ENCODE measurements around the gene BMPR1A.

- TF ChIP-seq EZH2phosphoT487 (IDR thresholded peaks at IDR 0.05; ENCODE audit: unreplicated experiment) (no peak), ZNF114 (CRISPR knock-in tag; IDR thresholded peaks at IDR 0.05) (no peak), STAT1 (IDR thresholded peaks at IDR 0.05; ENCODE audit: unreplicated experiment) (no peak), EZH2 (IDR thresholded peaks at IDR 0.05; ENCODE audit: low read depth, unreplicated experiment) (no peak), POLR2AphosphoS5 (IDR thresholded peaks at IDR 0.05; ENCODE audit: low read depth) (no peak), JUNB (IDR thresholded peaks at IDR 0.05; ENCODE audit: unreplicated experiment) (no peak), CREB1 (CRISPR knock-in tag; IDR thresholded peaks at IDR 0.05; ENCODE audit: low read depth) (no peak), NANOG (IDR thresholded peaks at IDR 0.05; ENCODE audit: borderline replicate concordance) (no peak), ZNF331 (CRISPR knock-in tag; IDR thresholded peaks at IDR 0.05; ENCODE audit: low read depth) (no peak), ZNF462 (CRISPR knock-in tag; IDR thresholded peaks at IDR 0.05) (no peak)
- TF ChIP-seq, protein P1, sequence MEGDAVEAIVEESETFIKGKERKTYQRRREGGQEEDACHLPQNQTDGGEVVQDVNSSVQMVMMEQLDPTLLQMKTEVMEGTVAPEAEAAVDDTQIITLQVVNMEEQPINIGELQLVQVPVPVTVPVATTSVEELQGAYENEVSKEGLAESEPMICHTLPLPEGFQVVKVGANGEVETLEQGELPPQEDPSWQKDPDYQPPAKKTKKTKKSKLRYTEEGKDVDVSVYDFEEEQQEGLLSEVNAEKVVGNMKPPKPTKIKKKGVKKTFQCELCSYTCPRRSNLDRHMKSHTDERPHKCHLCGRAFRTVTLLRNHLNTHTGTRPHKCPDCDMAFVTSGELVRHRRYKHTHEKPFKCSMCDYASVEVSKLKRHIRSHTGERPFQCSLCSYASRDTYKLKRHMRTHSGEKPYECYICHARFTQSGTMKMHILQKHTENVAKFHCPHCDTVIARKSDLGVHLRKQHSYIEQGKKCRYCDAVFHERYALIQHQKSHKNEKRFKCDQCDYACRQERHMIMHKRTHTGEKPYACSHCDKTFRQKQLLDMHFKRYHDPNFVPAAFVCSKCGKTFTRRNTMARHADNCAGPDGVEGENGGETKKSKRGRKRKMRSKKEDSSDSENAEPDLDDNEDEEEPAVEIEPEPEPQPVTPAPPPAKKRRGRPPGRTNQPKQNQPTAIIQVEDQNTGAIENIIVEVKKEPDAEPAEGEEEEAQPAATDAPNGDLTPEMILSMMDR (conservative IDR thresholded peaks at IDR 0.05; ENCODE audit: low read depth in 2 of 2), result no peak
- TF ChIP-seq, protein P2, sequence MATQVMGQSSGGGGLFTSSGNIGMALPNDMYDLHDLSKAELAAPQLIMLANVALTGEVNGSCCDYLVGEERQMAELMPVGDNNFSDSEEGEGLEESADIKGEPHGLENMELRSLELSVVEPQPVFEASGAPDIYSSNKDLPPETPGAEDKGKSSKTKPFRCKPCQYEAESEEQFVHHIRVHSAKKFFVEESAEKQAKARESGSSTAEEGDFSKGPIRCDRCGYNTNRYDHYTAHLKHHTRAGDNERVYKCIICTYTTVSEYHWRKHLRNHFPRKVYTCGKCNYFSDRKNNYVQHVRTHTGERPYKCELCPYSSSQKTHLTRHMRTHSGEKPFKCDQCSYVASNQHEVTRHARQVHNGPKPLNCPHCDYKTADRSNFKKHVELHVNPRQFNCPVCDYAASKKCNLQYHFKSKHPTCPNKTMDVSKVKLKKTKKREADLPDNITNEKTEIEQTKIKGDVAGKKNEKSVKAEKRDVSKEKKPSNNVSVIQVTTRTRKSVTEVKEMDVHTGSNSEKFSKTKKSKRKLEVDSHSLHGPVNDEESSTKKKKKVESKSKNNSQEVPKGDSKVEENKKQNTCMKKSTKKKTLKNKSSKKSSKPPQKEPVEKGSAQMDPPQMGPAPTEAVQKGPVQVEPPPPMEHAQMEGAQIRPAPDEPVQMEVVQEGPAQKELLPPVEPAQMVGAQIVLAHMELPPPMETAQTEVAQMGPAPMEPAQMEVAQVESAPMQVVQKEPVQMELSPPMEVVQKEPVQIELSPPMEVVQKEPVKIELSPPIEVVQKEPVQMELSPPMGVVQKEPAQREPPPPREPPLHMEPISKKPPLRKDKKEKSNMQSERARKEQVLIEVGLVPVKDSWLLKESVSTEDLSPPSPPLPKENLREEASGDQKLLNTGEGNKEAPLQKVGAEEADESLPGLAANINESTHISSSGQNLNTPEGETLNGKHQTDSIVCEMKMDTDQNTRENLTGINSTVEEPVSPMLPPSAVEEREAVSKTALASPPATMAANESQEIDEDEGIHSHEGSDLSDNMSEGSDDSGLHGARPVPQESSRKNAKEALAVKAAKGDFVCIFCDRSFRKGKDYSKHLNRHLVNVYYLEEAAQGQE (IDR thresholded peaks at IDR 0.05; ENCODE audit: unreplicated experiment), result no peak
- TF ChIP-seq, protein P3, sequence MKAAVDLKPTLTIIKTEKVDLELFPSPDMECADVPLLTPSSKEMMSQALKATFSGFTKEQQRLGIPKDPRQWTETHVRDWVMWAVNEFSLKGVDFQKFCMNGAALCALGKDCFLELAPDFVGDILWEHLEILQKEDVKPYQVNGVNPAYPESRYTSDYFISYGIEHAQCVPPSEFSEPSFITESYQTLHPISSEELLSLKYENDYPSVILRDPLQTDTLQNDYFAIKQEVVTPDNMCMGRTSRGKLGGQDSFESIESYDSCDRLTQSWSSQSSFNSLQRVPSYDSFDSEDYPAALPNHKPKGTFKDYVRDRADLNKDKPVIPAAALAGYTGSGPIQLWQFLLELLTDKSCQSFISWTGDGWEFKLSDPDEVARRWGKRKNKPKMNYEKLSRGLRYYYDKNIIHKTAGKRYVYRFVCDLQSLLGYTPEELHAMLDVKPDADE (IDR thresholded peaks at IDR 0.05), result no peak
These were observed 181.2 kb downstream of the BMPR1A start for GRCh38 chr10:86937502-86938154.
